EL (cell line): ENCODE results near the gene OGDH.
"Not testable (repeated sequence)": the region's sequence is repeated elsewhere in the genome, so short reads cannot be mapped to it uniquely, and the experiment has no call there.

Experiments
- DNase-seq: peaks from one replicate; pipeline ENCODE4 v3.0.0-alpha.2; 2016

The OGDH gene

GRCh38 chr7:44673771-44674170, 67.3 kb downstream of the OGDH start:
- DNase-seq, result no peak

DNA sequence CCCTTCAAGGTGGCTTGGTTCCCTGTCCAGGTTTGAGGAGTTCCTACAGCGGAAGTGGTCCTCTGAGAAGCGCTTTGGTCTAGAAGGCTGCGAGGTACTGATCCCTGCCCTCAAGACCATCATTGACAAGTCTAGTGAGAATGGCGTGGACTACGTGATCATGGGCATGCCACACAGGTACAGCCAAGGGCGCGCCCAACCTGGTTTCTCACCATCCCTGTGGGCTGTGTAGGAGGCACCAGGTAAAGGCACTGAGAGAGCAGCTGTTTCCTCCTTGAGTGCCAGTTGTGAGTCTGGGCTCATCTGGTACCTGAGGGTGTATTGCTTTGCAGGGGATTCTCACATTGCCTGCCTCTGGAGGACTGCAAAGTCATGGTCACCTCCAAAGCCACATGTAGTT, 68.0 kb downstream of the OGDH start:
- DNase-seq, result no peak

- DNase-seq, result no peak
Observed at GRCh38 chr7:44676776-44677175, 70.3 kb downstream of the OGDH start.

DNA sequence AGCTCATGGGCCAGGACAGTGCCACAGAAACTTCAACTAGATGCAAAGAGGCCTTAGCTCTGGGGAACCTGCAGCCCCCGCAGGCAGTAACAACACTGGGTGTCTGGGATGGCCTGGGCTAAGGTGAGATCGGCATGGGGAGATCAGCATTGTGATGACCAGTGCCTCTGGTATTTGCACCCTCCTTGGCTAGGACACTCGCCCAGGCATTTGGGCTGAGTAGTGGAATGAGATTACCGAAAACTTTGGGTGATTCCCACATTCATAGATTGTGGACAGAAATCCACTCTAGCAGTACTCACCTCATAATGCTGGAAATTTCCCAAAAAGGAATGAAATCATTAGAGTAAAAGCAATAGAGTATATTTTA, 71.7 kb downstream of the OGDH start:
- DNase-seq, result peak; percentile 36

DNA sequence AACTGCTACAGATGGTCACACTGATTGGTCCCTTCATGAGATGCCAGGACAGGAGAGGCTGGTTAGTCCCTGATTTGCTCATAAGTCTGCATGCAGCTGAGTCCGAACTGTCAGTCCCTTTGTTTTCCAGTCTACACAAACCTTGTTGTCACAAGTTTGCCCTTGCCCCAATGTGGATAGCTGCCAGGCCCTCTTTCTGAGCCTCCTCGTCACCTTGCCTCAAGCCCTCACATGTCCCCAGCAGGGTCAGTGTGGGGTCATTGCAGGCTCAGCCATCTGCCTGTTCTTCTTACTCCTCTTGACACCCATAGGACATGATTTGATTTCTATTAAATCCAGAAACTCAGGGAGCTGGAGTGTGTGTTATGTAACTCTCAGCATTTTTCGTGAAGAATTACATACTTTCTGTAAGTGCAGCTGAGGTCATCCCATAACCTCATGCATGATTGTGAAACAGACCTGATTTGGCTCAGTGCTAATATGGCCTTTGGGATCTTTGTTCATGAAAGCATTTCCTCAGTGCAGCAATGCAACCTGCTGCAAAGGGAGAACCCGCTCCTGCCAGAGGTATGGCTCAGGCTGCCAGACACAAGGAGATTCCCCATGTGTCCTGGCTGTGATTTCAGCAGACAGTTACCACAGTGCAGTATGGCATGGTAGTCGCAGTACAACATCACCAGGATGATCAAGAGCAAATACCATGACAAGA, 72.2 kb downstream of the OGDH start:
- peak; percentile 69 for DNase-seq

- no peak for DNase-seq
Observed at GRCh38 chr7:44681645-44682044, 75.2 kb downstream of the OGDH start.

GRCh38 chr7:44685723-44686122, 79.3 kb downstream of the OGDH start:
- no peak for DNase-seq

- DNase-seq, result no peak
Observed at GRCh38 chr7:44689427-44689826, 83.0 kb downstream of the OGDH start.

- DNase-seq, result peak; percentile 87
Observed at GRCh38 chr7:44693641-44694313, 87.3 kb downstream of the OGDH start.

DNA sequence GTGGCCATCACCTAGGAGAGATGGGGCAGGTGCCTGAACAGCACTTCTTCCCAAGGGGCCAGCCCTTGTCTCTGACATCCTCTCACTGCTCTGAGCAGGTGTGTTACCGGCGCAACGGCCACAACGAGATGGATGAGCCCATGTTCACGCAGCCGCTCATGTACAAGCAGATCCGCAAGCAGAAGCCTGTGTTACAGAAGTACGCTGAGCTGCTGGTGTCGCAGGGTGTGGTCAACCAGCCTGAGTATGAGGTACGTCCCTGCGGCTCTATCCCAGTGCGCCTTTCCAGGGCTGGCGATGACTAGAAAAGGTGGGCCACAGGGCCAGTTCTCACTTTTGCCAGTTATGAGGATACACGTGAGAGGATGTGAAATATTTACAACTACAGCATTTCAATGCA, 87.9 kb downstream of the OGDH start:
- DNase-seq, result no peak

- DNase-seq, result no peak
Observed at GRCh38 chr7:44694766-44695165, 88.3 kb downstream of the OGDH start.

DNA sequence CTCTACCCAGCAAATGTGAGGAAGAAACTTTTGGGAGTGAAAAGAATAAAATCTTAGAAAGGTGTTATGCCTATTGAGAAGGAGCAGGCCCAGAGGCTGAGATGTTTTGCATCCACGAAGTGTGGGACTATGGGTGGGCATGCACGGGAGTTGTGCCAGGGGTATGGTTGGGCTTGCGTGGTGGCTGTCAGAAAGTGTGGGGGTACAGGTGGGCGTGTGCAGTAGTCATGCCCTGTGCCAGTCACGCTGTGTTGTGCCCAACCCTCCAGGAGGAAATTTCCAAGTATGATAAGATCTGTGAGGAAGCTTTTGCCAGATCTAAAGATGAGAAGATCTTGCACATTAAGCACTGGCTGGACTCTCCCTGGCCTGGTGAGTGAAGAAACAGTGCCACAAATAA, 89.3 kb downstream of the OGDH start:
- DNase-seq, result no peak

GRCh38 chr7:44696728-44697127, 90.3 kb downstream of the OGDH start:
- DNase-seq, result no peak

- DNase-seq, result no peak
Observed at GRCh38 chr7:44697136-44698045, 91.0 kb downstream of the OGDH start.

- DNase-seq, result no peak
Observed at GRCh38 chr7:44698046-44698580, 91.7 kb downstream of the OGDH start.

DNA sequence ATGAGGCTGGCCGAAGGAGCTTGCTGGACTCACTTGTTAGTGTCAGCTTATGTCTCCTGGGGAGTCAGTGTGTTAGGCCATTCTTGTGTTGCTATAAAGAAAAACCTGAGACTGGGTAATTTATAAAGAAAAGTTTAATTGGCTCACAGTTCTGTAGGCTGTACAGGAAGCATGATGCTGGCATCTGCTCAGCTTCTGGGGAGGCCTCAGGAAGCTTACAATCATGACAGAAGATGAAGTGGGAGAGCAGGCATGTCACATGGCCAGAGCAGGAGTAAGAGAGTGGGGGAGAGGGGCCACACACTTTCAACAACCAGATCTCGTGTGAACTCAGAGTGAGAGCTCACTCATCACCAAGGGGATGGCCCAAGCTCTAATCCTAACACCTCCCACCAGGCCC, 93.2 kb downstream of the OGDH start:
- DNase-seq, result not testable (repeated sequence)

- DNase-seq, result no peak
Observed at GRCh38 chr7:44700322-44700721, 93.9 kb downstream of the OGDH start.

DNA sequence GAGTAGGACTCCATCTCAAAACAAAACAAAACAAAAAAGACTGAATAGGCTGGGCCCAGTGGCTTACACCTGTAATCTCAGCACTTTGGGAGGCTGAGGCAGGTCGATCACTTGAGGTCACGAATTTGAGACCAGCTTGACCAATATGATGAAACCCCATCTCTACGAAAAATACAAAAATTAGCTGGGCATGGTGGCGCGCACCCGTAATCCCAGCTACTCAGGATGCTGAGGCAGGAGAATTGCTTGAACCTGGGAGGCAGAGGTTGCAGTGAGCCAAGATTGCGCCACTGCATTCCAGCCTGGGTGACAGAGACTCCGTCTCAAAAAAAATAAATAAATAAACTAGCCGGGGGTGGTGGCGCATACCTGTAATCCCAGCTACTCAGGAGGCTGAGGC, 97.0 kb downstream of the OGDH start:
- DNase-seq, result not testable (repeated sequence)

- no peak for DNase-seq
Observed at GRCh38 chr7:44703921-44704320, 97.5 kb downstream of the OGDH start.

DNA sequence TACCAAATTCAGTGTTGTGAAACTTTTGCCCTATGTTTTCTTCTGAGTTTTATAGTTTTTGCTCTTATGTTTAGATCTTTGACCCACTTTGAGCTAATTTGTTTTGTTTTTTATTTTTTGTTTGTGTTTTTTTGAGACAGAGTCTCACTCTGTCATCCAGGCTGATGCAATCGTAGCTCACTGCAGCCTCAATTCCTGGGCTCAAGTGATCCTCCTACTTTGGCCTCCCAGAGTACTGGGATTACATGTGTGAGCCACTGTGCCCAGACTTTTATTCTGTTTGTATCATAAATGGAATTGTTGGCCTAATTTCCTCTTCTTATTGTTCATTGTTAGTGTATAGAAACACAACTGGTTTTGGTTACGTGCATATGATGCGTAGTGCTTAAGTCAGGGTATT, 99.0 kb downstream of the OGDH start:
- DNase-seq, result no peak

GRCh38 chr7:44706788-44707557, 100.5 kb downstream of the OGDH start:
- no peak for DNase-seq

DNA sequence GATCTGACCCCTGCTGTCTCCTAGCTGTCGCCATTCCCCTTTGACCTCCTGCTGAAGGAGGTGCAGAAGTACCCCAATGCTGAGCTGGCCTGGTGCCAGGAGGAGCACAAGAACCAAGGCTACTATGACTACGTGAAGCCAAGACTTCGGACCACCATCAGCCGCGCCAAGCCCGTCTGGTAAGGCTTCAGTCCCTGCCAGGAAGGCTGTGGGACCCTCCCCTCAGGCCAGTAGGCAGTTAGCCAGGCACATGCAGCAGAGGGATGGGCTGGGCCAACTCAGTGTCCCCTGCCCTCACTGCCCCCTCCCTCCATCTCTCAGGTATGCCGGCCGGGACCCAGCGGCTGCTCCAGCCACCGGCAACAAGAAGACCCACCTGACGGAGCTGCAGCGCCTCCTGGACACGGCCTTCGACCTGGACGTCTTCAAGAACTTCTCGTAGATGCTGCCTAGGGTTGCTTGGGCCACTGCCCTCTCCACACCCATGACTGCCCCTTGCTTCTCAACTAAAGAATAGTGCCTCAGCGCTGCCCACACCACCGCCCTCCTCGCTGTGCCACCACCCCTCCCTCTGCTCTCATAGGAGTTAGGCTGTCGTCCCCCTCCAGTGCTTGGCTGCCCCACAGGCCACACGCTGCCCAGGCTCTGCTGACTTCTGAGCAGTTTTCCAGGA, 101.3 kb downstream of the OGDH start:
- no peak for DNase-seq
